DOHH2 (cell line): ENCODE results near the gene SVOPL.

Experiments used
- CTCF ChIP-seq: fragments of 200-600 bp; sonication (generic); IDR thresholded peaks from one replicate; pipeline ENCODE4 v1.5.1; 2014; ENCODE audit warnings: antibody characterized with exemption, mild to moderate bottlenecking, low read depth, low read length; ENCODE audit not compliant: poor library complexity, severe bottlenecking
- EZH2phosphoT487 ChIP-seq: fragments of 200-600 bp; sonication (generic); IDR thresholded peaks from 2 replicates; pipeline ENCODE4 v1.6.1; 2017; ENCODE audit warnings: borderline replicate concordance, mild to moderate bottlenecking, antibody characterized with exemption, low read length, moderate library complexity, mixed read lengths

- no peak for TF ChIP-seq CTCF
- no peak for TF ChIP-seq EZH2phosphoT487
Measured at GRCh38 chr7:138668229-138668596, 32.9 kb downstream of the SVOPL start.
